RCC 7860 (cell line): Measurements from ENCODE around the gene TEC.
A peak's percentile ranks its signal among the peaks of the same experiment; 100 is the strongest.
"Not testable (repeated sequence)": the region's sequence is repeated elsewhere in the genome, so short reads cannot be mapped to it uniquely, and the experiment has no call there.

Experiments
- DNase-seq: peaks from one replicate; pipeline ENCODE4 v3.0.0-alpha.2; 2015; ENCODE audit warnings: low spot score
- FAIRE-seq: peaks from 2 replicates; lab custom pipeline; 2012; peaks lifted over from hg19 to GRCh38; lab: Jason Lieb, UNC

Gene TEC

GRCh38 chr4:48243887-48244286 lies 25.8 kb downstream of the TEC start:
- no peak for FAIRE-seq
- DNase-seq: no peak

DNA sequence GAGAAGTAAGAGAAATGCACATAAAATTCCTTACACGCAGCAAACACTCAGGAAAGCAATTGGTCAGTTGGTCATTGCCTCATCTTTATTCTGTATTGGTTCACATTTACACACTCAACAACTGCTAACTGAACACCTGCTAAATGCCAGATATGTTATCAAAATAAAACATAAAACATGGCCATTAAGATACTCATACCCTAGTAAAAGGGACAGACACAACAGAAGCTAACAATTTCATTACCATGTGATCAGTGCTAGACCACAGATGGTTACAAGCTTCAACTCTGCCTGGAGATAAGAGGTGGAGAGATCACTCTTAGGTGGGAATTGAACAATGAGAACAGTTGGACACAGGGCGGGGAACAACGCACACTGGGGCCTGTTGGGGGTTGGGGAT lies 26.2 kb downstream of the TEC start:
- FAIRE-seq (no peak), DNase-seq (no peak)

DNA sequence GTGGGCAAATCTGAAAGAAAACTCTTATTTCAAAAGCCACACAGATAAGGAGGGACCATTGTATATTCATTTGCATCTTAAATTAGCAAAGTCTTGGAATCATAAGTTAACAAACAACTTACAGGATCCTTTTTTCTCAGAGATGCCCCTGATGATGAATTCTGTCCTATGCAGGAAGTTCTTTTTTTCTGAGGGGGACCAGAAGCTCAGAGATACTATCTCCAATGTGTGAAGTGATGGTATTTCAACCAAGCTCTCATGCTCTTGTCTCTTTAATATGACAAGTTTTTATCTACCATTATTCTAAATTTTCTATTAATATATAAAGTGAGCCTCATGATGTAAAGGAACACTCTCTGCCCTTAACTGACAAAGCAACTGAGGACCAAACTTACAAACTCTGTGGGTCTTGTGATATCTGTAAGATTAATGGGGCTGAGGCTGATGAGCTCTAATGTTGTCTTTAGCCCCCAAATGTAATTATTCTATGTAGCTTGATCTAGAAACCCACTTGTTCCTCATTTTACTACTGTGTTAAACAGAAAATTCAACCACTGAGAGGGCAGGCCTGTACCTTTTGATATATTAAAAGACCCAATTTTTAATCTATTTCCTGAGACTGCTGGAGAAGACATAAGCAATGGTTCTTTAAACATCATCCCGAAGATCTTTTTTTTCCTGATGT lies 27.0 kb downstream of the TEC start:
- no peak for FAIRE-seq
- no peak for DNase-seq

DNA sequence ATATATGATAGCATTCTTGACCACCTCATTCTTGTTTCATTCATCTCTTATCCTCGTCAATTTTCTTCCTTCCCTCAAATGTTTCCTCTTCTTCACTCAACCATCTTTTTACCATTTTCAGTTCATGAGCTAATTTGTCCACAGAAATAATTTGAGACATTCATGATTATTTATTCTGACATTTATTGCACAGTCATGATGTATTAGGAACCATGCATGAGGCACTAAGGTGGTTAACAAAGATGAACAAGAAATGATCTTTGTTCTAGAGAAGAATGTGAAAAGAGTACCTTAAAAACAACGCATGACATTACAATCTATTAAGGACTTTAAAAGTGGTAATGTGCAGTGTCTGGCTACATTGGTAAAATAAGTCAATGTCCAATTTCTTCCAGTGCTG lies 27.9 kb downstream of the TEC start:
- DNase-seq (no peak), FAIRE-seq (no peak)

- FAIRE-seq (no peak), DNase-seq (no peak)
These were observed 31.5 kb downstream of the TEC start for GRCh38 chr4:48237996-48238645.

DNA sequence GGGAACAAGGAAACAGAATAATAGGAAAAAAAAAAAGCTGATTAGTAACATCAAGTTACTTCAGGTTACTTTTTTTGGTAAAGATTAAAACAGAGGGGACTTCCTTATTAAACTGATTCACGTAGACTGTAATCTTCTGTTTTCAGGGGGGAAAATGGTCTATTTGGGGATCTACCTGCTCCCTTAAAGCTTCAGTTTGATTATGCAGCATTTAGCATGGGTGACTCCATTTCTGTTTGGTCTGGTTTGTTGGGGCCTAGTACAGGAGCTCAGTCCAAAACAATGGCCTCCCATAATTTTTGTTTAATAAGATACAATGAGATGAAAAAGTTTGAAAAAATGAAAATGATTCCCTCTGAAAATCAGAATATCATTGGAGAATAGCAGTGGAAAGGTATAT lies 34.6 kb downstream of the TEC start:
- DNase-seq (no peak), FAIRE-seq (no peak)

- FAIRE-seq (no peak), DNase-seq (no peak)
These were observed 35.1 kb downstream of the TEC start for GRCh38 chr4:48234575-48234974.

GRCh38 chr4:48228949-48229348 lies 40.7 kb downstream of the TEC start:
- FAIRE-seq (no peak), DNase-seq (peak; percentile 50)

DNA sequence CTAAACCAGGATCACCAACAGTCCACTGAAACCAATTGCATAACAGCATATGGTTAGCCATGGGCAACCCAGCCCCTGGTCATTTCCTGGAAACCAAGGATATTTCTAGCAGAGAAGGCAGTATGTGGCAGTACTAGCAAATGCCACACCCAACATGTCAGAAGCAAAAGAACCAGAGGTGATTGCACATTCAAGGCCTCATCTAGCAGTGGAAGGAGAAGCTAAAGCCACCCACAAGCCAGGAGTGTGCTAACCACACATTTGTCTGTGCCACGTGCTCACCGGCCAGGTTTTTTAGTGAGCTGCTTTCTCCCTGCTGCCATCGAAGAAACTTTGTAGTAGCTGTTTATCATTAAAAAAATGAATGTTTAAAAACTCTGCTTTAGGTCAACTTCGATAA lies 42.0 kb downstream of the TEC start:
- FAIRE-seq (no peak), DNase-seq (no peak)

- FAIRE-seq (no peak), DNase-seq (no peak)
These were observed 43.4 kb downstream of the TEC start for GRCh38 chr4:48226199-48226598.

DNA sequence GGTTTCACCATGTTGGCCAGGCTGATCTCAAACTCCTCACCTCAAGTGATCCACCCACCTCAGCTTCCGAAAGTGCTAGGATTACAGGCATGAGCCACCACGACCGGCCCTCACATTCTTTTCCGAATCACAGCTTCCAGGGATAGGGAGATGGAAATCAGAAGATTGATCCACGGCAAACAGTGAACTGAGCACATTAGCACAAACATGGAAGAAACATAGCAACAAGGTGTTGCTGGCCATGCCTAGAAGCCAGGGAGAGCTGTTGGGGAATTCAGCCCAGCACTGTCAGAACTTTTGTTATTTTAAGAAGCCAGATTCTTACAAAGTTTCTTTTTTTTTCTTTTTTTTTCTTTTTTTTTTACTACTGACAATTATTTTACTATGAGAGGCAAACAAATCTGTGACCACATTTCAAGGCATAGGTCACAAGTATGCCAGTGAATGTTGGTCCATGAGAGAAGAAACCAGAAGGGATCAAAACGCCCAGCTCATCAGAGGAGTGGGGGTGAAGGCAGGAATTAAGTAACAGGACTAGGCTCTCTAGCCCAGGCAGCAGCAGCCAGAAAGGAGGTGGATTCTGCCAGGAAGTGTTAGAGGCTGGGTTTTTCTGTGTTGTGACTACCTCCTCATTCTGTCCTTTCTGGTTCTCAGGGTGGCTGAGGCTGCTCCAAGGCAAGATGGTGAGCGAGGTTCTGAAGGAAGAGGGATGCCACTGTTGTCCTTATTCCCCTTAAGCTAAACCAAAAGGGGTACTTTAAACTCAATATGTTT lies 44.1 kb downstream of the TEC start:
- no peak for DNase-seq
- FAIRE-seq: no peak

- no peak for FAIRE-seq
- no peak for DNase-seq
These were observed 45.0 kb downstream of the TEC start for GRCh38 chr4:48224606-48225005.

DNA sequence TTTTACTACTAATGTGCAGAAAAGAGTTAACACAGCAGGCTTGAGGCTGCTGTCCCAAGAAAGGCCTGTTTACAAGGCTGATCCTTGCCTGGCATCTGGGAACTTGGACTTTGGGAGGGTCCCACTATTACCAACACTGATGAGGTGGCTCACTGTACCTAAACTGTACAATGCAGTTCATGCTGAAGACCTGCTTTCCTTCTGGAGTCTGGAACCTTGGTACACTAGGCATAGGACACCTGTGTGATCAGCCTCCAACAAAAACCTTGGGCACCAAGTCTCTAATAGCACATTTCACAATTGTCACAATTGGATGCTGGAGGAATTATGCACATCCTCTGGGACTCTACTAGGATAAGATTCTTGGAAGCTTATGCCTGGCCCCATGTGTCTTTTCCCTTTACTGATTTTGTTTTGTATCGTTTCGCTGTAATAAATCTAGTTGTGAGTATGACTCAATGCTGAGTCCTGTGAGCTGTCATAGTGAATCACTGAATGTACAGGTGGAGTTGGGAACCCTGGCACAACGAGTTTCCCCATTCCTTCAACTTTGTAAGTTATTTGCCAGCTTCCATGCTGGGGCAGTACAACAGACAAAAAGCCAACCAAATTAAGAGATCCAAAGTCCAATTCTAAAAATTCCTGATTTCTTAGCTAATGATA lies 45.9 kb downstream of the TEC start:
- FAIRE-seq (peak; percentile 88), DNase-seq (peak; percentile 73)

GRCh38 chr4:48222491-48222890 lies 47.1 kb downstream of the TEC start:
- DNase-seq: peak; percentile 38
- no peak for FAIRE-seq

DNA sequence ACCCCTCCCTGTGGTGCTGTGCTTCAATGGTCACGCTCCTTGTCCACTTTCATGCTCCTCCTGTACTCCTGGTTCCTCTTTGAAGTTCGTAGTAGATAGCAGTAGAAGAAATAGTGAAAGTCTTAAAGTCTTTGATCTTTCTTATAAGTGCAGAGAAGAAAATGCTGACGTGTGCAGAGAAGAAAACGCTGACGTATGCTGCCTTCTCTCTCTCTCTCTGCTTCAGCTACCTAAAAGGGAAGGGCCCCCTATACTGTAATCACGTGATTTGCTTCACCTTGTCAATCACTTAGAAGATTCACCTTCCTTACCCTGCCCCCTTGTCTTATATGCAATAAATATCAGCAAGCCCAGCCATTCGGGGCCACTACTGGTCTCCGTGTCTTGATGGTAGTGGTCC lies 50.2 kb downstream of the TEC start:
- not testable (repeated sequence) for DNase-seq, FAIRE-seq

DNA sequence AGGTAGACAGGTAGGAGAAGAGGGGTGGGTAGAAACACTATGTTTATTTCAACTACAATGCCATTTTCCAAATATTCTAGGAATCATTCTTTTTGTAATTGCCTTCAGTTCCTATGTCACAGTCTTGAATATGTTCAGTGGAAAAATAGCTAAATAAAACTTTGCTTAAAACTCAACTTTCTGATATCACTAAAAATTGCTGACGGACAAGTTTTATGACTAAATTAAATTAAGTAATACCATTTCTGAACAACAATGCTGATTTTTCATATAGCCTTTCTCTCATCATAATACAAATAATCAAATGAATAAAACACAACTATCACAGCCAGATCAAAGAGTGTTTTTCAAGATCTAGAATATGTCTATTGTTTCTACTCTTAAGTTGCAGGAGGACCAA lies 53.1 kb downstream of the TEC start:
- no peak for FAIRE-seq
- no peak for DNase-seq

DNA sequence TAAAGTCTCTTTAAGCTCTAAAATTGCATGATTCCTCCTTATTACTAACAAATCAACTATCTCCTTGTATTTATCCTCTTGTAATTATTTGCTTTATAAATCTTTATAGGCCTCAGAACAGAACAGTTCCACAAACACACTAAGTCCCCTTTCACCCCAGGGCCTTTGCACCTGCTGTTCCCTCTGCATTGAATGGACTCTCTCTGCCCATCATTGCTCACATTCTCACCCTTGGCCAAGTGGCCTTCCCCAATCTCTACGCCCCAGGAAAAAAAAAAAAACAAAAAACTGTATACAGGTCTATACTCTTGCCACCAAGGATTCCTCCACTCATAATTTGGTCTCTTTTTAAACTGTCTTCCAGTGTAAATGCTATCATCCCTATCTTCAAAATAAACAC lies 53.7 kb downstream of the TEC start:
- FAIRE-seq: no peak
- DNase-seq: no peak

- no peak for DNase-seq
- FAIRE-seq: no peak
These were observed 57.5 kb downstream of the TEC start for GRCh38 chr4:48212165-48212564.

GRCh38 chr4:48210966-48211328 lies 58.7 kb downstream of the TEC start:
- FAIRE-seq: no peak
- DNase-seq: no peak

- DNase-seq (no peak), FAIRE-seq (no peak)
These were observed 64.0 kb downstream of the TEC start for GRCh38 chr4:48205626-48206025.

DNA sequence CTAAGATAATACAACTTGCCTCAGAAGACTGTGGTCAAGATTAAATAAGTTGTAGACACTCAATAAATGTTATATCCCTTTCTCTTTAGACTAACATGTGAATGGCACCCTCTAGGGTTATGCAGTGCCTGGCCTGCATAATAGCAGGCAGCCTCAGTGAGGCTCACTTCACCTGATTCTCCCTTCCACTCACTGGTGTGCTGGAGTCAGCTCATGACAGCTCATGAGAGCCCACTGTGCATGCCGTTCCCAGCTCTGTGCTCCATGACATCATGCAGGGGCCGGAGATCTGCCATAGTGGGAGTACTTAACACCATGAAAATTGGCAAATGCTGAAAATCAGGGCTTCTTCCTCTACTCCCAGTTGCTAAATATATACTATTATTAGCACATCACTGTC lies 64.5 kb downstream of the TEC start:
- FAIRE-seq: no peak
- DNase-seq: no peak

DNA sequence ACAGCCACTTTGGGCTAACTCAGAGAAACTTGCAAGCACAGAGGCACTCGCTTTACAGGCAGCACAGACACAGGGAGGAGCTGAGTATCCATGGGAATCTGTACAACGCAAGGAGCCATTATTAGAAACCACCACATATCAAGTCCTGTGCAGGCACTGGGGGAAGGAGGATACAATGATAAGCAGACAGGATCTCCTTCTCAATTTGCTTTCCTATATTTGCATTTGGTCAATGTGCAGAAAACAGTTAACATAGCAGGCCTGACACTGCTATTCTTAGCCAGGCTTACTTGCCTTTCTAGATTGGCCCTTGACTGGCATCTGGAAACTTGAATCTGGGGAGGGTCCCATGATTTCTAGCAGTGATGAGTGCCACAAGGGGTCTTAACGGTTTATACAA lies 65.8 kb downstream of the TEC start:
- DNase-seq (no peak), FAIRE-seq (no peak)
